Ovary (tissue), 3 donors: Measurements from ENCODE around the gene INVS.

ENCODE experiments used
- CTCF ChIP-seq, 3 donors: fragments of 450-650 bp in 2 of 3; fragments of 200-600 bp in 1 of 3; IDR thresholded peaks; one replicate each; pipeline versions ENCODE4 v1.5.1 to v1.8.0; 2016 to 2022; ENCODE audit warnings: antibody characterized with exemption in 3 of 3, mild to moderate bottlenecking in 1 of 3
- EP300 ChIP-seq: sonication (generic); formaldehyde crosslinking; IDR thresholded peaks from one replicate; pipeline ENCODE4 v1.6.1; 2017; ENCODE audit warnings: antibody characterized with exemption
- POLR2A ChIP-seq: fragments of 450-650 bp; IDR thresholded peaks from one replicate; pipeline ENCODE4 v1.6.1; 2017; ENCODE audit warnings: antibody characterized with exemption, mild to moderate bottlenecking, moderate library complexity
- donor health status: DM: no; HTN: no; CAD: no.

GRCh38 chr9:100196215-100196614, 97.2 kb downstream of the INVS start:
- TF ChIP-seq CTCF (IDR thresholded peaks at IDR 0.05) (no peak), EP300 (no peak), POLR2A (no peak)
